Stimulated activated CD4-positive, alpha-beta T cell treated with anti-CD3 and anti-CD28 coated beads, Interleukin-2, amount 100 ng/mL, for 4 hours (primary cell): ENCODE results near the gene IL31.
"Not testable (repeated sequence)": the region's sequence is repeated elsewhere in the genome, so short reads cannot be mapped to it uniquely, and the experiment has no call there.

Experiments used
- DNase-seq: peaks from one replicate; pipeline ENCODE4 v3.0.0-alpha.2; 2020; ENCODE audit warnings: low read depth

Gene IL31

DNA sequence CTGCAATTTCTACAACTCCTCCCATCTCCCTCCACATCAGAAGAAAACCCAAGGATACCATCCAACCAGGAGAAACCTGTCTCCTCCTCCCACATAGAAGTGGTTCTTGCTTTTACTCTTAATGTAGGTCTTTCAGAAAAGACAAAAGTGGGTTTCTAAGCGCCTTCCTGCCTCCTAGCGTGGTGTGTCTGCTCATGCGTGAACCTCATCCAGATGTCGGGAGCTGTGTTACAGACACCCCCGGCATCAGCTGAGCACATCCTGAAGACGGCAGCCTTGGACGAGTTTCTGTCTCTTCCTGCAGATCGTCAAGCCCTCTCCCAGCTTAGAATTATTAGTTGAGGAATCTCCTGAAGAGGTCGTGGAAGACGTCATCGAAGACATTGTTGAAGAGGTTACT lies 18.4 kb upstream of the IL31 start:
- DNase-seq, result no peak

GRCh38 chr12:122190842-122191668 lies 17.0 kb upstream of the IL31 start:
- DNase-seq, result peak; percentile 38

- DNase-seq, result no peak
Measured at GRCh38 chr12:122189626-122190475, 15.8 kb upstream of the IL31 start.

- no peak for DNase-seq
Measured at GRCh38 chr12:122187466-122187865, 13.4 kb upstream of the IL31 start.

GRCh38 chr12:122185494-122186082 lies 11.6 kb upstream of the IL31 start:
- DNase-seq, result no peak

DNA sequence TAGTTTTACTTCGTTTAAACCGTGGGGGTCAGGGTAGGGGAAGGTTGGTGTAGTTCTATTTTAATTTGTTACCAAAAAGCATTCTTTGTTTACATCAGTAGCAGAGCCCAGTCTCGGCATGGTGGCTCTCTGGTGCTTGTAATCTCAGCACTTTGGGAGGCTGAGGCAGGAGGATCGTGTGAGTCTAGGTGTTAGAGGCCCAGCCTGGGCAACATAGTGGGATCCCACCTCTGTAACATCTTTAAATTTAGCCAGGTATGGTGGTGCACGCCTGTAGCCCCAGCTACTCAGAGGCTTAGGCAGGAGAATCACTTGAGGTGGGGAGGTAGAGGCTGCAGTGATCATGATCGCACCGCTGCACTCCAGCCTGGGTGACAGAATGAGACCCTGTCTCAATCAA lies 11.1 kb upstream of the IL31 start:
- DNase-seq, result no peak

- no peak for DNase-seq
Measured at GRCh38 chr12:122184517-122184916, 10.5 kb upstream of the IL31 start.

DNA sequence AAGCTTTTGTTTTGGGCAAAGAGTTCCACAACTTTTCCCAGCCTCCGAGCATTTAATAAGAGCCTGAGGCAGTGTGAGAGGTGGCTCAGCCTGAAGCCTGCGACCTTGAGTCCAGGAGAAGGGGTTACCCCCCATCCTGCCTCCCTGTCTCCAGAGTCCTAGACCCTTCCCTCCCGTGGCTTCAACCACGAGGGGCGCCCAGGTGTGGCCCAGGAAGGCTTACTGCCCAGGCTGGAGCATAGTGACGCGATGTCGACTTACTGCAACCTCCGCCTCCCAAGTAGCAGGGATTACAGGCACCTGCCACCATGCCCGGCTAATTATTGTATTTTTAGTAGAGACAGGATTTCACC lies 9.5 kb upstream of the IL31 start:
- no peak for DNase-seq

DNA sequence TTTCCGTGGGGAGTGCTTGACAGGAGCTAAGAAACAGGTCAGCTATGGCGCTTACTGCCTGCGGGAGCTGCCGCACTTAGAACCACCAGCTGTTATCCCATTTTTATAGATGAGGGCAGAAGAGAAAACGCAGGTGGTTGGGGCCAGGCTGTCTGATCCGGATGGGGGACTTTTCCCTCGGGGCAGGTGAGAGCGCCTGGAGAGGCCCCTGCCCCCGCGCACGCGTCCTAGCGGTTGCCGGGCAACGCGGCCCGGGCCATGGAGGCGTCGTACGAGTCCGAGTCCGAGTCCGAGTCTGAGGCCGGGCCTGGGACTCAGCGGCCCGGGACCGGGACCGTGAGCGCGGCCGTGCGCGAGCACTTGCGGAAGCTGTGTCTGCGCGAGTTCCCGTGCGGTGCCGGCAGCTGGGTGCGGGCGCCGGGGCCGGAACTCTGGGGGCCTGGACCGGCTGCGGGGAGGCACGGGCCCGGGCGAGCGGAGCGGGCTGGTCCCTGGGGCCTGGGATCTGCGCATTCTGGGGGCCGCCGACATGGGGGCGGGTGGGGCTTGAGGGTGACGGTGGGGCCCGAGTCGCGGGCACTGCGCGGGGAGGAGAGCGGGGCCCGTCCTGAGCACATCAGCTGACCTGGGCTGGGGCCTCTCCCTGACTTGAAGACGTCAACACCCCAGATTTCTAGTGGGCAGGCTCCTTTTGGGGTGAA lies 9.0 kb upstream of the IL31 start, which contains the start of gene LRRC43:
Gene LRRC43, plus strand, starts transcription at position 237 of the 701 bp plus-strand sequence. Its CDS starts 22 bp downstream, at position 259.
- DNase-seq, result no peak

- DNase-seq, result not testable (repeated sequence)
Measured at GRCh38 chr12:122176473-122176872, 2.5 kb upstream of the IL31 start.

DNA sequence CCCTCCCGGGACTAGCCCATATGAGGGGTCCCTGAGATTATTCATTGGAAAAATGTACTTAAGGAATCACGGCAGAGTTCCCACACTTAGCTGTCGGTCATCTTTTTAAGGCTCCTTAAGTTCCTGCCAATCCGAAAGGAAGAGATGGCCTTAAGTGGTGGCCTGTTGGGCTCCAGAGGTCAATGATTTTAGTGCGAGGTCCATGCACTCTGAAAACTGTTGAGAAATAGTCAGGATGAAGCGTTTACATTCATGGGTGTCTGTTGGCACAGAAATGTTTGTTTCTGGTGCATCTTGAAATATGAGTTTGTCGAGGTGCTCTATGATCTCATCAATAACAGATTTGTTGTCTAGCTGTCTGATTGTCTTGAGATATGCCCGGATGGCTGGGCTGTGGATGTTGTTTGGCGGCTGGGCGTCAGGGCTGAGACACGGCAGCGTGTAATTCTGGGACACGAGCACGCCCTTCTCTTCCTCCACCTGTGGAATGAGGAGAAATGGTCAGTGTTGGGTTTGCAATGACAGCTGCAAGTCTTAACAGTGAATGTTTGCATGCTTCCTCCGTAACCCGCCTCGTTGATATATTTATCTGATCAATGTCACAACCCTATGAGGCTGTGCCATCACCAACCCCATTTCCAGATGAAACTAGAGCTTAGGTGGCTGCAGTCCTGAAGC lies 1.6 kb downstream of the IL31 start:
- no peak for DNase-seq

GRCh38 chr12:122171399-122171798 lies 2.6 kb downstream of the IL31 start:
- no peak for DNase-seq

DNA sequence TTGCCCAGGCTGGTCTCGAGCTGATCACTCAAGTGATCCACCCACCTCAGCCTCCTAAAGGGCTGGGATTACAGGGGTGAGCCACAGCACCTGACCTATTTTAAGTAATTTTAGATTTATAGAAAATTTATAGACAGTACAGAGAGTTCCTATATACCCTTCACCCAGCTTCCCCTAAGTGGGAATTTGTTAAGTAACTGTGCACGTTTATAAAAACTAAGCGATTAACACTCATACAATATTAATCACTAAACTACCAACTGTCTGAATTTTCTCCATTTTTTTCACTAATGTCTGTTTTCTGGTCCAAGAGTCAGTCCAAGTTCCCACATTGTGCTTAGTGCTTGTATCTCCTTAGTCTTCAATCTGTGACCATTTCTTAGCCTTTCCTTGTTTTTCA lies 5.5 kb downstream of the IL31 start:
- DNase-seq, result no peak

GRCh38 chr12:122167356-122167925 lies 6.6 kb downstream of the IL31 start:
- DNase-seq, result no peak

DNA sequence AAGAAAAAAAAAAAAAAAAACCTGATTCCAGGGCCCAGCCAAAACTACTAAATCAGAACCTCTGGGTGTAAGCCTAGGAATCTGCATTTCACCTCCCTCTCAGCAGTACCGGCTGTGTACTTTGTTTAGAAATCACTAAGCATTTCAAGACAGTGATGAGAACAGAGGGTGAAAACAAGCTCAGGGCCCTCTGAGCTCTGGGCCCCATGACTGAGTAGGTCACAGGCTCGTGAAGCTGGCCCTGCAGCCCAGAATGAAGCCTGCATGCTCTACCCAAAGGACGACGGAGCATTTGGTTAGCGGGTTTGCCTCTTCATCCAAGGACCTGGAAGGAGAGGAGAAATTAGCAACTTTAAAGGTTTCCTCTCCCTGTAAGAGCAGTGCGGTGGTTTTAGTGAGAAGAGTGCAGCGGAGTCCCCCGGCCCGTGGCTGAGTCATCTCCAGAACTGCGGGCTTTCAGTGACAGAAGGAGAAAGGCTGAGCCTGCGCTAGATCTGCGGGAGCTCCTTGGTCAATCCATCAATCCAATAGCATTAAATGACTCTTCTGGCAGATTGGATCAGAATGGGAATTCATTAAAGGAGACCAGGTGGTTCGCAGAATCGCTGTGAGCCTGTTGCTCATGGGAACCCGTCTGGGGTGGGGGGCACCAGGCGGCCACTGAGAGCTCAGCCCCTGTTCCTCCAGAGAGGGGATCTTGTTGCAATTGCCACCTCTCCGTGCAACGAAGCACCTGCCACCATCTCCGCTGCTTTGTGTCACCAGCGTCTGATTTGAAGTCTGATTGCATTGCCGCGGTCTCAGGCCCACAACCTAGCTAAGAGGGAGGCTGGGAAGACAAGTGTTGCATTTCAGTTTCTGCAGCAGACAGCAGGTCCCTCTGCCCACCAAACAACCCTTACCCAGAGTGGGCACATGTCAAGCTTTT lies 7.3 kb downstream of the IL31 start:
- no peak for DNase-seq

GRCh38 chr12:122162976-122163375 lies 11.0 kb downstream of the IL31 start:
- DNase-seq, result no peak

DNA sequence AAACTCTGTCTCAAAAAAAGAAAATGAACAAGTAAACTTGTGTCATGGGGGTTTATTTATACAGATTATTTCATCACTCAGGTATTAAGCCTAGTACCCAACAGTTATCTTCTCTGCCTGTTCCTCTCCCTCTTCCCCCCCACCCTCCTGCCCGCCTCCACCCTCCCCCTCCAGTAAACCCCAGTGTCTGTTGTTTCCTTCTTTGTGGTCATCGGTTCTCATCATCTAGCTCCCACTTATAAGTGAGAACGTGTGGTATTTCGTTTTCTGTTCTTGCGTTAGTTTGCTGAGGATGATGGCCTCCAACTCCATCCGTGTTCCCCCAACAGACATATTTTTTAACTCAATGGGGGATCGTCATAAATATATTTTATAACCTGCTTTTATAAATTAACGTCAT lies 12.3 kb downstream of the IL31 start:
- DNase-seq, result no peak

- DNase-seq, result no peak
Measured at GRCh38 chr12:122160761-122161160, 13.3 kb downstream of the IL31 start.

DNA sequence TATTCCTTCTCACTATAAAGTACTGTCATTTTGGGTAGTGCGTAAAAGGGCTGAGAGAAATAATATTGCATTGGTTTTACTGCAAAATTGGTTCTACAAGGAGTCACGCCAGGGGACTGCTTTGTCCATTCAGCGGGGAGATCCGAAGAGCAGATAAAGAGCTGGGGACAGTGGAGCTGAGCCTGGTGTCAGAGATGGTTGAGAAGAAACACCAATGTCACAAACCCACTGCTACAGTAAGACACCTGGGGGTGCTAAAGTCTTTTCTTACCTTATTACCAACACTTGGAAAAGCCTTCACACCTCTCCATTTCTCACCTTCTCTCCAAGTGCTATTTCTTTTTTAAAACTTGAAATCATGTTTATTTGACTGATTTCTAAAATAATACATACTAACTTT lies 14.1 kb downstream of the IL31 start:
- no peak for DNase-seq

- DNase-seq, result no peak
Measured at GRCh38 chr12:122158700-122159285, 15.2 kb downstream of the IL31 start.
